HFFc6 (cell line): Measurements from ENCODE around the gene DENND5A. TPM values are rescaled to one million over a fixed set of nuclear protein-coding genes. Genes with fewer than 3 reads are reported as not detected.

Experiments used
- DNase-seq: peaks from one replicate; pipeline ENCODE4 v3.0.0-alpha.2; 2018
- H3K27ac Mint-ChIP-seq: 2 replicates; pipeline ENCODE4 v1.8.0; 2020; ENCODE audit warnings: mild to moderate bottlenecking, mixed read lengths
- H3K27me3 Mint-ChIP-seq: 2 replicates; pipeline ENCODE4 v1.8.0; 2021; ENCODE audit warnings: mild to moderate bottlenecking, moderate library complexity, mixed read lengths; ENCODE audit not compliant: insufficient read depth
- H3K36me3 Mint-ChIP-seq: 2 replicates; pipeline ENCODE4 v1.8.0; 2021; ENCODE audit warnings: low read depth, mixed read lengths
- H3K4me1 Mint-ChIP-seq: 2 replicates; pipeline ENCODE4 v1.8.0; 2020; ENCODE audit warnings: low read depth, mixed read lengths
- H3K4me3 Mint-ChIP-seq: 2 replicates; pipeline ENCODE4 v1.8.0; 2020; ENCODE audit warnings: mild to moderate bottlenecking, moderate library complexity, mixed read lengths
- H3K9me3 Mint-ChIP-seq: 2 replicates; pipeline ENCODE4 v1.8.0; 2020; ENCODE audit warnings: mild to moderate bottlenecking, mixed read lengths
- total RNA-seq, 6 experiments: library from RNA; stranded (reverse); fragmentation: NEBNext Ultra II Directional; extraction: Animal tissue kit (Norgen Biotek cat#: 25700); gene quantifications; 2 replicates in 1 of 6; 3 replicates in 5 of 6; pipeline ENCODE4 v1.2.3, GENCODE V29; 2021
- TF ChIP-seq, protein P1 (sequence below): fragments of 200-600 bp; sonication (generic); IDR thresholded peaks from 2 replicates; pipeline ENCODE4 v1.5.0; 2021; ENCODE audit warnings: antibody characterized with exemption, mild to moderate bottlenecking

The DENND5A gene
- total RNA-seq, 6 experiments from 2014 or later, result 82.0 to 106 (median 92.8) TPM

DNA sequence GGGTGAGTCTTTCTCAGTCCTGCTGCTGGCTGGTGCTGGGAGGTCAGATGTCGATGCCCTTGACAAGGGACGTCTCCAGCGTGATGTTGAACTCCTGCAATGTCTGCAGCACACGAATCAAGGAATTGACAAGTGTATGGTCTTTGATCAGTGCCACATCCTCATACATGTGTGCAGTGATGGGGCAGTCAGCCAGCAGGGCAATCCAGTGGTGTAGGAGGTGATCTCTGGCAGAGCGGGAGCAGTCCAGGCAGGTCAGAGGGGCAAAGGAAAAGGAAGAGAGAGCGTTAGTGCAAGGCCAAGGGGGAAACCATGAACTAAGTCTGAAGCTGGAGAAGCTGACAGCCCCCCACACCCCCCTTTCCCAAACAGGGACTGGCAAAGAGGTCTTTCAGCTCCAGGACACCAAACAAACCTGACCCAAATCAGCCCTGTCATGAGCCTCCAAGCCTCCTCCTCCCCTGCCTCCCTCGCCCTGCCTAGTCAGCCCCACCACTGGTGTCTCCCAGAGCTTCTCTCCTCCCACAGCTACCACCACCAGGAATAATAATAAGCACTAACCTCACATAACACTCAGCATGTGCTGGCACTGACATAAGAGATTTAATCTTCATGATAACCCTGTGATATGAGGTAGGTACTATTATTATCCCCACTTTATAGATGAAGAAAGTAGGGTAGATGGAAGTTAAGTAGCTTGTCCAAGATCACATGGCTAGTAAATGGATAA lies 125.4 kb downstream of the DENND5A start:
- H3K27ac Mint-ChIP-seq, result peak overlapping the region; percentile 71
- peaks cover 63% of the 10 kb centered on the region for H3K36me3 Mint-ChIP-seq
- H3K27me3 Mint-ChIP-seq, result peaks cover 5% of the 10 kb centered on the region; the same call in 1 of the 2 replicates
- TF ChIP-seq, protein P1, sequence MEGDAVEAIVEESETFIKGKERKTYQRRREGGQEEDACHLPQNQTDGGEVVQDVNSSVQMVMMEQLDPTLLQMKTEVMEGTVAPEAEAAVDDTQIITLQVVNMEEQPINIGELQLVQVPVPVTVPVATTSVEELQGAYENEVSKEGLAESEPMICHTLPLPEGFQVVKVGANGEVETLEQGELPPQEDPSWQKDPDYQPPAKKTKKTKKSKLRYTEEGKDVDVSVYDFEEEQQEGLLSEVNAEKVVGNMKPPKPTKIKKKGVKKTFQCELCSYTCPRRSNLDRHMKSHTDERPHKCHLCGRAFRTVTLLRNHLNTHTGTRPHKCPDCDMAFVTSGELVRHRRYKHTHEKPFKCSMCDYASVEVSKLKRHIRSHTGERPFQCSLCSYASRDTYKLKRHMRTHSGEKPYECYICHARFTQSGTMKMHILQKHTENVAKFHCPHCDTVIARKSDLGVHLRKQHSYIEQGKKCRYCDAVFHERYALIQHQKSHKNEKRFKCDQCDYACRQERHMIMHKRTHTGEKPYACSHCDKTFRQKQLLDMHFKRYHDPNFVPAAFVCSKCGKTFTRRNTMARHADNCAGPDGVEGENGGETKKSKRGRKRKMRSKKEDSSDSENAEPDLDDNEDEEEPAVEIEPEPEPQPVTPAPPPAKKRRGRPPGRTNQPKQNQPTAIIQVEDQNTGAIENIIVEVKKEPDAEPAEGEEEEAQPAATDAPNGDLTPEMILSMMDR, result no peak
- H3K4me1 Mint-ChIP-seq, result peaks cover 42% of the 10 kb centered on the region
- no peak overlapping the region for H3K4me3 Mint-ChIP-seq
- DNase-seq, result no peak
- H3K9me3 Mint-ChIP-seq, result no peaks in the 10 kb centered on the region

DNA sequence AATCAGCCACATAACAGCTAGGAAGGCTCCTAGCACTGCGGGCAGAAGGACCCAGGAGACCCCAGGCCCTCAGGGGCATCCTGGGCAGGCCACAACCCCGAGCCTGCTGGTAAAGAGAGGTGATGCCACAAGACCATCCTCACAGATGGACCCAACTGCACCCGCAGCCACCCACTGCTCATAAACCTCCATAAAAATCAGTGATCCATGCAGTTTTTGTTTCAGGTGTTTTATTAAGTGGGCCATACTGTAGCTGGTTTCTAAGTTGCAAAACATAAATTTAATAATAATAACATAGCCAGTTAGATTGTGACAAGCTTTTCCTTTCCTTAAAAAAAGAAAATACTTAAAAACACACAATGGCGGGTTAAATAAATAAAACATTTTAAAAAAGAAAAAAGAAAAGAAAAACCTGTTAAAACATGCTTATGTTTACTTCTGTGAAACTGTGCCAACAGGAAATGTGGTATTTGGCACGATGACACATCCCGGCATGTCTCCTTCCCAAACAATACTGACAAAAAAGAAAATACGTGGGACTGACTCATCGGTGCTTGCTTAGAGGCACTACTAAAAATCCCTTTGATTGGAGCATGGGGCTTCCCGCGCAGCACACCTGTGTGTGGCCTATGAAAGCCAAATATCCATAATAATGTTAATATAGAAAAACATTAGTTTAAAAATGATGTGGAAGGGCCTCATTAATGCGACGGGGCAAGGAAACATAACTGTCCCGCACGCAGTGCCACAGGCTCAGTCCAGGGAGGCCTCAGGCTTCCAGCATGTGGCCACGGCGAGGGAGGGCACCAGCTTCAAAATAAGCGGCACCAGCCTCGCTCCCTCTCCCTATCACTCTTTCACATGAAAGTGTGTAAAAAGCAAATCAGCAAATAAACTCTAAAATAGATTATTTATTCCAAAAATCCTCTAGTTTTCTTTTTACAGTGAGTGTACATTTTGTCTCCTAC lies 126.3 kb downstream of the DENND5A start:
- peaks cover 5% of the 10 kb centered on the region; the same call in 1 of the 2 replicates for H3K27me3 Mint-ChIP-seq
- peaks cover 62% of the 10 kb centered on the region for H3K36me3 Mint-ChIP-seq

DNA sequence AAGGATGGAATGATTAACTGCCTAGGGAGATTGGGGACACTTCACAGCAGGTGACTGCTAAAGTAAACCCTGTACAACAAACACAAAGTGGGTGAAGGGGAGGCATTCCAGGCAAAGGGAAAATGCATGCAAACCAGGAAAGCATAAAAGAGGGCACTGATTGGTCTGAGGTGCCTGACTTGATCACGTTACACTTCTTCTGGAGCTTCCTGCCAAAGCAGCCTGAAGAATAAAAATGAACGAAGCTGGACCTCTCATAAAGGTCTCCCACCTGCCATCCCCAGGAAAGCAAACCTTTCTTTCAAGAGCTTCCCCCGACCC lies 127.1 kb downstream of the DENND5A start:
- Mint-ChIP-seq H3K27me3 (peaks cover 5% of the 10 kb centered on the region; the same call in 1 of the 2 replicates), H3K9me3 (no peaks in the 10 kb centered on the region), H3K36me3 (peaks cover 59% of the 10 kb centered on the region), H3K27ac (peak overlapping the region; percentile 72), H3K4me3 (no peak overlapping the region), H3K4me1 (peaks cover 41% of the 10 kb centered on the region)
- no peak for DNase-seq
- TF ChIP-seq, protein P1, result no peak

More for the DNA sequence above, 126.3 kb downstream of the DENND5A start:
- H3K4me1 Mint-ChIP-seq, result peaks cover 41% of the 10 kb centered on the region
- TF ChIP-seq, protein P1, result no peak
- DNase-seq, result peak; percentile 88
- H3K27ac Mint-ChIP-seq, result peak overlapping the region; percentile 72
- H3K9me3 Mint-ChIP-seq, result no peaks in the 10 kb centered on the region
- H3K4me3 Mint-ChIP-seq, result no peak overlapping the region

DNA sequence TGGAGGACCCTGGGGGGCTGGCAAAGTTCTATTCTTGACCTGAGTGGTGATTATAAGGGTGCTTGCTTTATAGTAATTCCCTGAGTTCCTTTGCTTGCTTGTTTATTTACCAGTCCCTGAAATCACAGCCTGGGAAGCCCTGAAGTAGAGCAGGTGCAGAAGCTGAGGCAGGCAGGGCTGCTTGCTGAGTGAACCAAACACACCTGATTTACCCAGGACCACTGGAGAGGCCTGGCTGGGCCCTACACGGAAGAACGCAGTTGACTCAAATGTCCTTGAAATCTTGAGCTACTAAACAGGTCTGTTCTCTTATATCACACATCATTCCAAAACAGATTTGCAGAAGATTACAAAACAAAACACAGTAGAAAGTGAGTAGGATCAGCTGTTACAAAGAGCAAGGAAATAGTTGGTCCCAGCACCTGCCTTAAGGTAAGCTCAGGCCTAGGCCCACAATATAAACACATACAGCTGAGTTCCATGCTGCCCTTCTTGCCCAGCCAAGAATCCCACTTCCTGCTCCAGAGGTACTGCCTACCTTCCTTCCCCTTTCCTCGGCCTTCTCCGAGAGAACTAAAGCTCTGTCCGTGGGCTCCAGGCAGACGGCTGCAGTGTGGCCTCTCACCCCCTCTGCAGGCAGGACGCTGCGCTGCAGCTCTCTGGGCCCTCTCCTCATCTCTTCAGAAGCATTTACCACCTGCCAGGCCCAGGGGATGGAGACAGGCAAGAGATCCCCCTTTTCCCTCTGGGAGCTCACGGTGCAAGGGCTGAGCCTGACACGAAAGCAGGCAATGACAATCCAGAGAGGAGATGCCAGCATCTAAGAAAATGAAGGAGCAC lies 127.6 kb downstream of the DENND5A start:
- Mint-ChIP-seq H3K4me1 (peaks cover 44% of the 10 kb centered on the region), H3K4me3 (no peak overlapping the region), H3K36me3 (peaks cover 54% of the 10 kb centered on the region), H3K9me3 (no peaks in the 10 kb centered on the region), H3K27ac (peak overlapping the region; percentile 59), H3K27me3 (peaks cover 5% of the 10 kb centered on the region; the same call in 1 of the 2 replicates)
- TF ChIP-seq, protein P1, result peak; percentile 82
- DNase-seq, result peak; percentile 21

DNA sequence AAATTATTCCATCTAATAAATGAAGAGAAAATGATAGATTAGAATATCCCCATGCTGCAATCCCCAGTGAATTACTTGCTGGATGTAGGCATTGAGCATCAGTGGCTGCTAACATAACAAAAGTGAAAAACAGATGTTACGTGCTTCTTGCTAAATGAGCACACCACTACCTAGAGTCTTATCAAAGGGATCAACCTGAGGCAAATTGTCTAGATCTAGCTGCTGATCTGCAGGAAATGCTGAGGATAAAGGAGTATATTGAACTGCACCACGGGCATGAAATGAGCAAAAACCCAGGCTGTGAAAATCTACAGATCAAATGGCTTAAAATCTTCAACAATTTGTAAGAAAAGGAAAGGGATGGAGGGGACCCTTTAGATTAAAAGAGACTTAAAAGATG lies 128.4 kb downstream of the DENND5A start:
- peak overlapping the region; percentile 40; the same call in 1 of the 2 replicates for H3K27ac Mint-ChIP-seq
- no peaks in the 10 kb centered on the region for H3K9me3 Mint-ChIP-seq
- H3K36me3 Mint-ChIP-seq, result peaks cover 53% of the 10 kb centered on the region
- H3K4me3 Mint-ChIP-seq, result no peak overlapping the region
- H3K4me1 Mint-ChIP-seq, result peaks cover 49% of the 10 kb centered on the region
- H3K27me3 Mint-ChIP-seq, result peaks cover 4% of the 10 kb centered on the region; the same call in 1 of the 2 replicates
- DNase-seq, result no peak
- TF ChIP-seq, protein P1, result no peak
